ENCODE data around the gene WIF1. TPM values are rescaled to one million over a fixed set of nuclear protein-coding genes. Genes with fewer than 3 reads are reported as not detected.

The WIF1 gene
- total RNA-seq, 1 donor, result not detected

GRCh38 chr12:65133879-65134278 lies 12.8 kb upstream of the WIF1 start:
- Histone ChIP-seq H3K4me3 (ENCODE audit: insufficient read depth, low read length) (no peak overlapping the region), H3K27me3 (ENCODE audit: insufficient read depth, low read length) (peaks cover 38% of the 10 kb centered on the region), H3K9me3 (ENCODE audit: low read depth, low read length) (no peaks in the 10 kb centered on the region), H4K20me1 (ENCODE audit: insufficient read depth, low read length) (no peaks in the 10 kb centered on the region), H3K4me2 (ENCODE audit: insufficient read depth, low read length) (no peak overlapping the region), H3K36me3 (ENCODE audit: insufficient read depth, low read length) (no peaks in the 10 kb centered on the region), H2AFZ (ENCODE audit: low read length) (no peak overlapping the region), H3K79me2 (ENCODE audit: insufficient read depth, low read length) (no peaks in the 10 kb centered on the region), H3K4me1 (ENCODE audit: insufficient read depth, low read length) (no peaks in the 10 kb centered on the region), H3K27ac (ENCODE audit: low read depth, low read length) (no peak overlapping the region)
- TF ChIP-seq CTCF (IDR thresholded peaks at IDR 0.05; ENCODE audit: extremely low read depth, low read depth, low read length), result no peak
- no peak for DNase-seq (ENCODE audit: insufficient read length, low spot score, missing footprints)

- no peak overlapping the region for H2AFZ ChIP-seq (ENCODE audit: low read length)
- H3K79me2 ChIP-seq (ENCODE audit: insufficient read depth, low read length), result no peaks in the 10 kb centered on the region
- H3K27ac ChIP-seq (ENCODE audit: low read depth, low read length), result no peak overlapping the region
- no peaks in the 10 kb centered on the region for H3K9me3 ChIP-seq (ENCODE audit: low read depth, low read length)
- H3K4me2 ChIP-seq (ENCODE audit: insufficient read depth, low read length), result no peak overlapping the region
- TF ChIP-seq CTCF (IDR thresholded peaks at IDR 0.05; ENCODE audit: extremely low read depth, low read depth, low read length), result no peak
- no peaks in the 10 kb centered on the region for H3K36me3 ChIP-seq (ENCODE audit: insufficient read depth, low read length)
- H4K20me1 ChIP-seq (ENCODE audit: insufficient read depth, low read length), result no peaks in the 10 kb centered on the region
- no peak for DNase-seq (ENCODE audit: insufficient read length, low spot score, missing footprints)
- H3K4me1 ChIP-seq (ENCODE audit: insufficient read depth, low read length), result peaks cover under 1% of the 10 kb centered on the region
- peaks cover 59% of the 10 kb centered on the region for H3K27me3 ChIP-seq (ENCODE audit: insufficient read depth, low read length)
- H3K4me3 ChIP-seq (ENCODE audit: insufficient read depth, low read length), result no peak overlapping the region
Observed at GRCh38 chr12:65126482-65126881, 5.4 kb upstream of the WIF1 start.

GRCh38 chr12:65125975-65126374 lies 4.9 kb upstream of the WIF1 start:
- no peaks in the 10 kb centered on the region for H4K20me1 ChIP-seq (ENCODE audit: insufficient read depth, low read length)
- H2AFZ ChIP-seq (ENCODE audit: low read length), result no peak overlapping the region
- no peaks in the 10 kb centered on the region for H3K9me3 ChIP-seq (ENCODE audit: low read depth, low read length)
- no peak overlapping the region for H3K27ac ChIP-seq (ENCODE audit: low read depth, low read length)
- H3K4me3 ChIP-seq (ENCODE audit: insufficient read depth, low read length), result no peak overlapping the region
- H3K79me2 ChIP-seq (ENCODE audit: insufficient read depth, low read length), result no peaks in the 10 kb centered on the region
- no peak for DNase-seq (ENCODE audit: insufficient read length, low spot score, missing footprints)
- H3K4me2 ChIP-seq (ENCODE audit: insufficient read depth, low read length), result no peak overlapping the region
- H3K36me3 ChIP-seq (ENCODE audit: insufficient read depth, low read length), result no peaks in the 10 kb centered on the region
- TF ChIP-seq CTCF (IDR thresholded peaks at IDR 0.05; ENCODE audit: extremely low read depth, low read depth, low read length), result no peak
- H3K27me3 ChIP-seq (ENCODE audit: insufficient read depth, low read length), result peaks cover 59% of the 10 kb centered on the region
- H3K4me1 ChIP-seq (ENCODE audit: insufficient read depth, low read length), result peaks cover 5% of the 10 kb centered on the region

- Histone ChIP-seq H3K36me3 (ENCODE audit: insufficient read depth, low read length) (no peaks in the 10 kb centered on the region), H3K79me2 (ENCODE audit: insufficient read depth, low read length) (no peaks in the 10 kb centered on the region), H4K20me1 (ENCODE audit: insufficient read depth, low read length) (no peaks in the 10 kb centered on the region), H2AFZ (ENCODE audit: low read length) (no peak overlapping the region), H3K4me2 (ENCODE audit: insufficient read depth, low read length) (no peak overlapping the region), H3K9me3 (ENCODE audit: low read depth, low read length) (no peaks in the 10 kb centered on the region), H3K4me3 (ENCODE audit: insufficient read depth, low read length) (no peak overlapping the region), H3K27ac (ENCODE audit: low read depth, low read length) (no peak overlapping the region), H3K27me3 (ENCODE audit: insufficient read depth, low read length) (peaks cover 65% of the 10 kb centered on the region), H3K4me1 (ENCODE audit: insufficient read depth, low read length) (peaks cover 6% of the 10 kb centered on the region)
- DNase-seq (ENCODE audit: insufficient read length, low spot score, missing footprints), result no peak
- no peak for TF ChIP-seq CTCF (IDR thresholded peaks at IDR 0.05; ENCODE audit: extremely low read depth, low read depth, low read length)
Observed at GRCh38 chr12:65125247-65125646, 4.1 kb upstream of the WIF1 start.
